GM18951 (cell line): Measurements from ENCODE around the gene SLC6A12.

Experiments
- POLR2A ChIP-seq: IDR thresholded peaks from 4 replicates; pipeline ENCODE4 v1.6.1; 2011; ENCODE audit warnings: mild to moderate bottlenecking; ENCODE audit not compliant: insufficient read length, insufficient read depth; ENCODE audit errors: extremely low read depth
- in situ Hi-C: fragments of 300-500 bp; cut with MboI; formaldehyde crosslinking; loops from one replicate; pipeline ENCODE4 v1.12.0; 2022; ENCODE audit warnings: low sequenced_read_pairs, mixed read lengths, inconsistent platforms; ENCODE audit not compliant: unreplicated experiment

SLC6A12 gene

DNA sequence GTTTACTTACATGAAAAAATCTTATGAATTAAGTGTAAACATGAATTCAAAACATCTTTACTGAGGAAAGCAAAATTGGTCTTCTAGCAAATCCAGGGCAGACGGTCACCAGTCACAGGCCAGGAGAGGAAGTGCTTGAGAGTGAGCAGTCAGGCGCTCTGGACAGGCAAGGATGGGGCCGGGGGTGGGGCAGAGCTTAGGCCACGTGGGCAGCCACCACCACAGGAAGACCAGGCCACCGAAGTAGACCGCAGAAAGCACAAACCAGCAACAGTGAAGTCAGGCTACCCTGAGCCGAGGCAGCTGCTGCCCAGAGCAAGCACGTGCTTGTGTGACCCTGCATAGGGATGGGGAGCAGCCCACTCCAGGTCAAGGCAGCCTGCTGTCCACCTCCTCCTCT lies 33.5 kb downstream of the SLC6A12 start:
- in situ Hi-C loops = no loop called here
- TF ChIP-seq POLR2A = no peak

DNA sequence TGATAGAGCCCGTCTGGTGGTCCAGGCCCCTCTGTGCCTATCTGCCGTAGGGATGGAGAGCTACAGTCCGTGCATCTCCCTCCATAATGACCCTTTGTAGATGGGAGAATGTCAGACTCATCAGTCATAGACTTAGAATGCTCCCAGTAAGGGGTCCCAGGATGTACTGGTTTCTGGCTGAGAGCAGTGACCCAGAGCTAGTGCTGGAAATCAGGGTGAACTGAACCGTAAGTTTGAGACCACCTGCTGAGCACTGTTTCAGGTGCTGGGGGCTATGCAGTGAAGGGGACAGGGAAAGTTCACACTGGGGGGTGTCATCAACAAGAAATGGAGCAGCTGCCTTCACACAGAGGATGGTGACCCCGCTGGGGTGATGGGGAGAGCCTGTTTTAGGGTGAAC lies 34.1 kb downstream of the SLC6A12 start:
- TF ChIP-seq POLR2A = no peak
- in situ Hi-C loops = no loop called here

DNA sequence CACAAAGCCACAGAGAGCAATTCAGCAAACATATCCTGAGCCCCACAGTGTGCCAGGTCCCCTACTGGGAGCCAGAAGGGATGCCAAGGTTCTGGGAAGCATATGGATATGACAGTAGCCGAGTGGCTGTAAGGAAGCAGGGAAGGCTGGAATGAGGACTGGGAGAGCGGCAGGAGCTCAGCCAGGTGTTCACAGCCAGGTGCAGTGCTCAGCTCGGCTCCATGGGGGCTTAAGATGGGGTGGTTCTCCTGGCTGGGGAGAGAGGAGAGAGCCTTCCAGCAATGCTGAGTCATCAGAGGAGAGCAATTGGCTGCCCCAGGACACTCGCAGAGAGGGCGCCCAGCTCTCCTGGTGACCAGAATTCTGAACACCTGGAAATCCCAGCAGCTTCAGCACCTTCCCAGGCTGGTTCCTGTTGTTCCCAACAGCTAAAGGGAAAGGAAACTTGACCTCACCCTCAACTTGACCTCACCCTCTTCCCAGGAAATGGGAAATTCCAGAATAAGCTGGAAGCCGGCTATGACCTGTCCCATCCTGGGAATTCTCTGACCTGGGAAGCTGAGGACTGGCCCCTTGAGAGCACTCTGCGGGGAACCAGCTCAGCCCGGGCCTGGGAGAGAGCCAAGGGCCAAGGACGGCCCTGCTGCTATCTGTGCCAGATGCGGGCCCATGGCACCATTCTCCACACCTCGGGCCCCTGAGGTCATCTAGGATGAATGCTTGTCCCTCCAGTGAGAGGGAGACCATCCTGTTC lies 34.6 kb downstream of the SLC6A12 start:
- TF ChIP-seq POLR2A = no peak
- in situ Hi-C loops = no loop called here

DNA sequence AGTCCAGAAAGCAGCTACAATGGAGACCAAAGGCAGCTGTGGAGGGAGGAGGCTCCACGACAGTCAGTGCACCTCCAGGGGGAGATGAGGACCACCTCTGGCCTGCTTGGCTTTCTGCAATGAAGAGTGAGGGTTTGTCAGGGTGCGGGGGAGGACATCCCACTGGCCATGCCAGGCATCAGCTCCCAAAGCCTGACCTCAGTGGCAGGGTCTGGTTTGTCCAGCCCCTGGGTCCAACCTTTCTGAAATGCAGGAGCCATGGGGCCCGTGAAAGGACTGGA lies 35.2 kb downstream of the SLC6A12 start:
- in situ Hi-C loops = no loop called here
- TF ChIP-seq POLR2A = no peak

DNA sequence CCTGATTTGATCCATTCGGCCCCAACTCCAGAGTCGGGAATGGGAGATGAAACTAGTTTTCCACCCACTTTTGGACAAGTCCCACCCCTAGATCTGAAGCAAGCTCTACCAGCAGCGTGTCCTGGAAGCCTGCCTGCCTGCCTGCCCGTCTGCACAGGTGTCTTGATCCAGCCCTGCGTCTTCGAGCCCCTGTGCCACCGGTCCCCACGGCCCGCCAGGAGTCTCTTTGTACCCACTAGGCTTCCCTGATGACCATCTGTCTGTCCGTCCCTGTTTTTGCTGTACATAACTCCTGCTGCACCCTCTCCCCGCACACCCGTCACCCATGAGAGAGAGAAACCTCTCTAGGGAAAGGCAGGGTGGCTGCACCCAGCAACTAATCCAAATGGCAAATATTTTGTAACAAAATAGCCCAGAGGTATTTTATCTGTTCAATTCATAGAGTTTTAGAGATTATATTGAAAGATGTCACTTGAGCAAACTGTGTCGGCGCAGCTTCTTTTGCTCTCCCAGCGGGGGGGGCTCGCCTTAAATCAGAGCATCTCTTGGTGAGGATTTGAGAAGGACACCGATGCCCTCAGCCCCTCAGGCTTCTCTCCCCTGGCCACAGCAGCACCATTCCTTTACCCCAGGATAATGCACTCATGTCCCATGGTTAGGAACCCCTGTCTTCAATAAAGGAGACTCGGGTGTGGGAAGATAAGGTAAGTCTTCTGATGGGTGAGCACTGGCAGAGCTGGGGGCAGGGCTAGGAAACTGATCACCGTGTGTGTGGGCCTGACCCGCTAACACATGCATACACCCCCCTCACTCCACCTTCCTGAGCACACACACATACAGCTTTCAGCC lies 35.8 kb downstream of the SLC6A12 start:
- in situ Hi-C loops = no loop called here
- no peak for TF ChIP-seq POLR2A

DNA sequence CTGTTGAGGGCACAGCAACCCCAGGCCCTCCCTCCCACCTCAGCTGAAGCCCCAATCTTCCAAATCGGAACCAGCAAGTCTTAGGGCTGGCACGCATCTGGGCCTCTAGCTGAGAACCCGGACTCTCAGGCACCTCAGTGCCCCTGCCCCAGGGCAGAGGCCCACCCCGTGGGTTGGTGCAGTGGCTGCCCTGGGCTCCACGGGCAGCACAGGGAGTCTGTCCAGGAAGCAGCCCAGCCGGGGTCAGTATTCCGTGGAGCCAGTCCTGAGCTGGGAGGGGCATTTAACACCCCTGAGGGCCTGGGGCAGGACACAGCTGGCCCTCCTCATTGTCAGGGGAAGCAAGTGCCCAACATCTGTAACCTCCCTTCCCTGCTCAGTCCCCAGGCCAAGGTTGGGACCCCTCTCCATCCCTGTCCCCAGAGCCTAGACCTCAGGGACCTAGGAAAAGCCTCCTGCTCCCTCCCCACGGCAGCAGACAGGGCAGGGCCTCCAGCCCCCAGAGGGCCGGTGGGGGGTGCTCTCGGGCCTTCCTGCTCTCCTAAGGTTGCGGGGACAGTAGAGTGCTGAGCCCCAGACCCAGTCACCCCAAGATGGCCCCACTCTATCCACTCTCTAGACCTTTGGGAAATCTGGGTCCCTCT lies 36.5 kb downstream of the SLC6A12 start:
- in situ Hi-C loops = no loop called here
- no peak for TF ChIP-seq POLR2A

DNA sequence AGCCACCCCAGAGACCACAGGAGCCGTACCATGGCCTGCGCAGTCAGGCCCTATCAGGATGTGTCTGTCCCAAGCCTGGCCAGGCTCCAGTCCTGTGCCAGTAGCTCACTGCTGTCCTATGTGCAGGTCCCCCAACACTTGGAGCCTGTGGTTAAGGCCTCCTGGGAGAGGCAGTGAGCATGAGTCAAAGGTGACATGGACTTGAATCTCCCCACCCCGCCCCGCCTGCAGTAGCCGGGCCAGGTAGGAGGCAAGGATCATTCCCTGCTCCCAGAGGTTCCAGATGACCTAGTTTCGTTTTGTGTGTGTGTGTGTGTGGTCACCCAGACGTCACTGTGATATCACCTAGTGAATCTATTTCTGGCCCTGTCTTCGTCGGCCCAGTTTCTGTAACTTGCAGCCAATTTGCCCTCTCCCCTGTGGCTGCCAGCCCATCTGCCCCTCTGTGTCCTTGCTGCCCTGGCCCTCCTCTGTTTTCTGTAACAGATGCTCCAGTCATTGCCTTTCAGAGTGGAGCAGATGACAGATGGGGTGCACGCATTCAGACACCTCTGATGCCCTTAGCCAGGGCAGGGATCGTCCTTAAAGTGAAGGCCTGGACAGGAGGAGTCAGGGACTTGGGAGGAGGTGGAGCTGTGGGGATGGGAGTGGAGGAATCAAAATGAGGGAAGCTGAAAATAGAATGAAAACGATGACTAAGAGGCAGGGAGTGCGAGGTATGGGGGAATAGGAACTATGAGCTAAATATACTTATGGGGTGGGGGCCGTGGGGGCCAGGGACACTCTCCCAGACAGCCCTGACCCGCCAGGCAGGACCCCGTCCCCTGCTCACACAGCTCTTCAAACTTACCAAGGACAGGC lies 37.4 kb downstream of the SLC6A12 start:
- in situ Hi-C loops = no loop called here
- no peak for TF ChIP-seq POLR2A

DNA sequence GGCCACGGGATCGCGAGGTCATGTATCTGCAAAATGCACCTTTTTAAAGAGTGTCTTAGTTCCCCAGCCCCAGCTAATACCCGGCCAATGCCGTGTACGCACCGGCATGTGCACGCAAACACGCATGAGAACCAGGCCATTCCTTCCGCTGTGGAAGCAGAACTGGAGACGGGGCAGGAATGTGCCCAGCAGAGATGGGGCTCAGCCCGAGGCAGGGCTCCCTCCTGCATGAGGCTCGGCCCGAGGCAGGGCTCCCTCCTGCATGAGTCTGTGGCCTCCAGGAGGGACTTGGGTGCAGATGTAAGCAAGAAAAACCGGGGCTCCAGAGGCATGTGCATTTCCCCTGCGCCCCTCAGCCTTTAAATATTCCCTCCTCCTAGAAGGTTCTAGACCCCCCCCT lies 38.2 kb downstream of the SLC6A12 start:
- in situ Hi-C loops = no loop called here
- no peak for TF ChIP-seq POLR2A

DNA sequence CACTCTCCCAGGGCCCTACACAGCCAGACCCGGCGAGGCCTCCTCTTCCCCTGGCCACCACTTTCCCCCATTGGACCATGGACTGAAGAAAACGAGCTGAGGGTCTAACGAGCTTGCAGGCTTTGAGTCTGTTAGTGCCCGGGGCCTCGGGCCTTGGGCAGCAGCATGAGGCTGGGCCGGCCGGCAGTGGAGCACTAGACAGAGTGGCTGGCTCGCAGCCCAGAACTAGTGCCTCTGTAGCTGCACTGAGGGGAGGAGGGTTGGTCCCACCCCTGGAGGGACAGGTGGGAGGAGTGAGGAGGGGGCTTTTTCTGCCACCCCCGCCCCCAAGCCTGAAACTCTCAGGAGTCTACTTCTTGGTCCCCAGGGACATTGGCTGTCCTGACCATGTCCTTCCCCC lies 38.7 kb downstream of the SLC6A12 start:
- TF ChIP-seq POLR2A = no peak
- in situ Hi-C loops = no loop called here

DNA sequence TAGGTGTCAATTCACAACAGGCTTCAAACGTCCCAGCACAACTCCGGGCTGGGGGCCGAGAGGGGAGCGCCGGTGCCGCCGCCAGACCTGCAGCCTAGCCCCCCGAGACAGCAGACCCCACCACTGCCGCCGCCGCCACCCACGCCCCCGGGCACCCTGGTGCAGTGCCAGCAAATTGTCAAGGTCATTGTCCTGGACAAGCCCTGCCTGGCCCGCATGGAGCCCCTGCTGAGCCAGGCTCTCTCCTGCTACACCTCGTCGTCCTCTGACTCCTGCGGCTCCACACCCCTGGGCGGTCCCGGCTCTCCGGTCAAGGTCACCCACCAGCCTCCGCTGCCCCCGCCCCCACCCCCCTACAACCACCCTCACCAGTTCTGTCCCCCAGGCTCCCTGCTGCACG lies 39.4 kb downstream of the SLC6A12 start:
- no peak for TF ChIP-seq POLR2A
- in situ Hi-C loops = no loop called here

DNA sequence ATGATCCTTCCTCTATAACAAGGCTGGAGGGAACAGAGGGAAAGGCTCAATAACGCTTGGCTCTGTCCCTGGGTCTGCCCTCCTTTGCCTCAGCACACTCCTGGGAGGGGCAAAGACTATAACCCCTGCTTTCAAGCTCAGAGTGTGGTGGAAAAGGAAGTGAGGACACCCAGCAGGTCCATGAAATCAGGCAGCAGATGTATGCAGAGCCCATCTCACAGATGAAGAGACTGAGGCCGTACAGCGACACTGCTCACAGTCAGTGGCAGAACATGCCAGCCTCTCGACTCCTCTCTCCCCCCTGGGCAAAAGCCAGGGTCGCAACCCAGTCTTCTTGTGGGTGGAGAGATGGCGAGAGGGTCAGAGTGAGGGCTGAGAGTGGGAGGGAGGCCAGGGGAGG lies 39.8 kb downstream of the SLC6A12 start:
- in situ Hi-C loops = no loop called here
- no peak for TF ChIP-seq POLR2A

DNA sequence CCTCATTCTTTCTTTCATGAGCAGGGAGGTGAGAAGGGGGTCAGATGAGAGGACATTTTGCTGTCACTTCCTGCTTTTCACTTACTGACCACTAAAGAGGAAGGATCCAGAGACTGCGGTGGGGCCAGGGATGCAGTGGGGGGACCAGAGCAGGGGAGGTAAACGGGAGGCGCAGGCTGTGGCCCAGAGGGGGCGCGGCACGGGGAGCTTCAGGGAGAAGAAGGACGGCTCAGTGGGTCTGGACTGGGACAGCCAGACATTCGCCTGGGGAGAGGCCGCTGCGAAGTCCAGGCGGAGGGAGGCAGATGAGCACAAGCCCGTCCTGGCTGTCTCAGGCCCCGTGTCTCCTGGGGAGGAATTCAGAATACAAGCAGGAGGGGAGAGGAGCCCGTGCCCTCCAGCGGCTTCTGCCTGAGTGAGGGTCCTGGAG lies 41.2 kb downstream of the SLC6A12 start:
- TF ChIP-seq POLR2A = no peak
- in situ Hi-C loops = no loop called here

DNA sequence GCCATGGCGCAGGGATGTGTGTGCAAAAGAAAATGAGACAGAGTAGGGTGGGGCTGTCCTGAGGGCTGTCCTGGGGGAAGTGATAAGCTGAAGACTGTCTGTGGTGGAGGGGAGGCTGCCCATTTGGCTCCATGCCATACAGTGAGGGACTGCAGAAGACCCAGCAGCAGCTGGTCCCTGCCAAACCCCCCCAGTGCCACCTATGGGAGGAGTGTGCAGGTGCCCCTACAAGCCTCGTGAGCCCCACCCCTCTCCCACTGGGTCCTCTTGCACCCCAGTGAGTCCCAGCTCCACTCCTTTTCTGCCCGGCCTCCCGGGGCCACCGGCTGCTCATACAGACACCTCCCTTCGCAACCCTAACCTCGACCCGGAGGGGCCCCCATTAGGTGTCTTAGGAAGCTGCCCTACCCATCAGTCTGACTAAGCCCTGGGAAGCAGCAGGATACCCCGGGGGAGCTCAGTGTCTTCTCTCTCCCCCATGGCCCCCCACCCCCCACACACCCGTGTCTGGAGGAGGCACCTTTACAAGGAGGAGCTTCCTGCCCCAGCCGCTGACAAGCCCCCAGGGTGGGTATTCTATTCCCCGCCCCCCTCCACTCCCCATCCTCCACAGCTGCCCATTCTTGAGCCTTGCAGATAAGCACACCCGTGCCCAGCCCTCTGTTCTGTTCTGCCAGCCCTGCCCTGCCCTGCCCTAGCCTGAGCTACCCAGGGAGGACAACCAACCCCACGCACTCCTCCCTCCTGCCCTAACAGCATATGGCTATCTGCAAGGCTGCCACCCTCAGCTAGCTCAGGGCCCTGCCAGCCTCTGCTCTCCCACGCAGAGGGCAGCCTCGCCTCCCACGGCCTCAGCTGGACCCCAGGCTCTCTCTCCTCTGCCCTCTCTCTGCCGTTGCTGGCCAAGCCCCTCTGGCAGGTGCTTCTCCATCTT lies 41.9 kb downstream of the SLC6A12 start:
- in situ Hi-C loops = no loop called here
- TF ChIP-seq POLR2A = no peak
